Measurements from ENCODE around the gene POLD2.

POLD2 gene

GRCh38 chr7:44077681-44078091 is 45.7 kb downstream of the POLD2 start:
- no peak for TF ChIP-seq POLR2AphosphoS5 (IDR thresholded peaks at IDR 0.05; ENCODE audit: low read depth, low read length)
- TF ChIP-seq FOXP2 (optimal IDR thresholded peaks at IDR 0.05; ENCODE audit: borderline replicate concordance, extremely low read depth, extremely low read length, insufficient read depth) = no peak
- TF ChIP-seq TAF1 (IDR thresholded peaks at IDR 0.05; ENCODE audit: borderline replicate concordance, insufficient read depth, low read length) = no peak
- TF ChIP-seq, protein P1, sequence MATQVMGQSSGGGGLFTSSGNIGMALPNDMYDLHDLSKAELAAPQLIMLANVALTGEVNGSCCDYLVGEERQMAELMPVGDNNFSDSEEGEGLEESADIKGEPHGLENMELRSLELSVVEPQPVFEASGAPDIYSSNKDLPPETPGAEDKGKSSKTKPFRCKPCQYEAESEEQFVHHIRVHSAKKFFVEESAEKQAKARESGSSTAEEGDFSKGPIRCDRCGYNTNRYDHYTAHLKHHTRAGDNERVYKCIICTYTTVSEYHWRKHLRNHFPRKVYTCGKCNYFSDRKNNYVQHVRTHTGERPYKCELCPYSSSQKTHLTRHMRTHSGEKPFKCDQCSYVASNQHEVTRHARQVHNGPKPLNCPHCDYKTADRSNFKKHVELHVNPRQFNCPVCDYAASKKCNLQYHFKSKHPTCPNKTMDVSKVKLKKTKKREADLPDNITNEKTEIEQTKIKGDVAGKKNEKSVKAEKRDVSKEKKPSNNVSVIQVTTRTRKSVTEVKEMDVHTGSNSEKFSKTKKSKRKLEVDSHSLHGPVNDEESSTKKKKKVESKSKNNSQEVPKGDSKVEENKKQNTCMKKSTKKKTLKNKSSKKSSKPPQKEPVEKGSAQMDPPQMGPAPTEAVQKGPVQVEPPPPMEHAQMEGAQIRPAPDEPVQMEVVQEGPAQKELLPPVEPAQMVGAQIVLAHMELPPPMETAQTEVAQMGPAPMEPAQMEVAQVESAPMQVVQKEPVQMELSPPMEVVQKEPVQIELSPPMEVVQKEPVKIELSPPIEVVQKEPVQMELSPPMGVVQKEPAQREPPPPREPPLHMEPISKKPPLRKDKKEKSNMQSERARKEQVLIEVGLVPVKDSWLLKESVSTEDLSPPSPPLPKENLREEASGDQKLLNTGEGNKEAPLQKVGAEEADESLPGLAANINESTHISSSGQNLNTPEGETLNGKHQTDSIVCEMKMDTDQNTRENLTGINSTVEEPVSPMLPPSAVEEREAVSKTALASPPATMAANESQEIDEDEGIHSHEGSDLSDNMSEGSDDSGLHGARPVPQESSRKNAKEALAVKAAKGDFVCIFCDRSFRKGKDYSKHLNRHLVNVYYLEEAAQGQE (IDR thresholded peaks at IDR 0.05; ENCODE audit: insufficient read depth in 1 of 2, low read depth in 2 of 2, low read length in 2 of 2) = no peak
- no peak for TF ChIP-seq SIN3A (IDR thresholded peaks at IDR 0.05; ENCODE audit: borderline replicate concordance, insufficient read depth, low read length)

DNA sequence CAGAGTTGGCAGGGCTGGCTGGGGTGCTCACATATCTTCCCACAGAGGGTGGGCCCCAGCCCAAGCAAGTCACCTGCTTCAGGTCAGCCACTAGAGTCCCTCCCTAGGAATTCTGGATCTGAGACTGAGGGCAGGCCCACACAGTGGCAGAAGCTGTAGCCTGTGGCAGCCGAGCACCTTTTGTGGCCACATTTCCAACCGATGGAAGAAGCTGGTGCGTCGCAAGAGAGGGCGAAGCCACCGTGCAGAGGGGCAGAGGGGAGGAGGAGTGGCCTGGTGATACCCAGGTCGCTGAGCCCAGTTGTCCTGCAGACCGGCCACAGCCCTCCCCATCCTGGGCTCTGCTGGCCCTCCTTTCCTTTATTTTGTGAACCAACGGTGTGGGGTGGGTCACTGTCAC is 46.3 kb downstream of the POLD2 start:
- TF ChIP-seq FOXP2 (optimal IDR thresholded peaks at IDR 0.05; ENCODE audit: borderline replicate concordance, extremely low read depth, extremely low read length, insufficient read depth) (no peak), SIN3A (IDR thresholded peaks at IDR 0.05; ENCODE audit: borderline replicate concordance, insufficient read depth, low read length) (no peak), TAF1 (IDR thresholded peaks at IDR 0.05; ENCODE audit: borderline replicate concordance, insufficient read depth, low read length) (no peak)
- TF ChIP-seq, protein P1 (IDR thresholded peaks at IDR 0.05; ENCODE audit: insufficient read depth in 1 of 2, low read depth in 2 of 2, low read length in 2 of 2) = no peak

DNA sequence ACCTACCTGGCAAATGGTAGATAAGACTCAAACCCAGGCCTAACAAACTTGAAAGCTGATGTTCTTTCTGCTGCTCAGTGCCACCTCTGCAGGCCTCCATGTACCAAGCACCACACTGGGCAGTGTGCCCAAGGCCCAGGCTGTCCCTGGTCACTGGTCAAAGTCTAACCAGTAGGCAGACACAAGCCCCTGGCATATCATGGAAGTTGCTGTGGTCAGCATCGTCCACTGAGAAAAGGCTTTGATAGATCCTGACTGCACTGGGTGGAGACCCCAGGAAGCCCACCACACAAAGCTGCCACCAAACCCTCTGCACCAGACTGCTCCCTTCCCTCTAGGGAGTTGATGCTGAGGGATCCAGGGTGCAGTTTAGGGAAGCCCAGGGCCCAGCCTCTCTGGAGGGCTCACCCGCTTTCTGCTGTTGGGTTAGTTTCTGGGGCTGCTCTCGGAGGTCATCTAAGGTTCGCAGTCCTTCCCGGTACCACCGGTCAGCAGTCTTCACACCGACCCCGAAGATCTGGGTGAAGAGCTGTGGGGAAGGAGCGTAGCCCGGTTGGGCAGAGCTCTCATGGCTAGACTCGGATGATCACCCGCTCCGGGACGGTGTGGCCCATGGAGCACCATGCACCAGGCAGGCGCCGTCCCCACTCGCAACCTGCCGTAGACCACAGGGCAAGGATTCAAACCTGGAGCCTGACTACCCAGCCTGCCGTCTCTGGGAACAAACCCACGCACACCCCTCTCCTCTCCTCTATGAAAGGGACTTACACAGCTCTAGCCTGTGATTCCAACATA is 47.0 kb downstream of the POLD2 start:
- TF ChIP-seq SIN3A (IDR thresholded peaks at IDR 0.05; ENCODE audit: borderline replicate concordance, insufficient read depth, low read length) (no peak), FOXP2 (optimal IDR thresholded peaks at IDR 0.05; ENCODE audit: borderline replicate concordance, extremely low read depth, extremely low read length, insufficient read depth) (no peak), POLR2AphosphoS5 (IDR thresholded peaks at IDR 0.05; ENCODE audit: low read depth, low read length) (no peak), TAF1 (IDR thresholded peaks at IDR 0.05; ENCODE audit: borderline replicate concordance, insufficient read depth, low read length) (no peak)
- TF ChIP-seq, protein P1 (IDR thresholded peaks at IDR 0.05; ENCODE audit: insufficient read depth in 1 of 2, low read depth in 2 of 2, low read length in 2 of 2) = no peak

DNA sequence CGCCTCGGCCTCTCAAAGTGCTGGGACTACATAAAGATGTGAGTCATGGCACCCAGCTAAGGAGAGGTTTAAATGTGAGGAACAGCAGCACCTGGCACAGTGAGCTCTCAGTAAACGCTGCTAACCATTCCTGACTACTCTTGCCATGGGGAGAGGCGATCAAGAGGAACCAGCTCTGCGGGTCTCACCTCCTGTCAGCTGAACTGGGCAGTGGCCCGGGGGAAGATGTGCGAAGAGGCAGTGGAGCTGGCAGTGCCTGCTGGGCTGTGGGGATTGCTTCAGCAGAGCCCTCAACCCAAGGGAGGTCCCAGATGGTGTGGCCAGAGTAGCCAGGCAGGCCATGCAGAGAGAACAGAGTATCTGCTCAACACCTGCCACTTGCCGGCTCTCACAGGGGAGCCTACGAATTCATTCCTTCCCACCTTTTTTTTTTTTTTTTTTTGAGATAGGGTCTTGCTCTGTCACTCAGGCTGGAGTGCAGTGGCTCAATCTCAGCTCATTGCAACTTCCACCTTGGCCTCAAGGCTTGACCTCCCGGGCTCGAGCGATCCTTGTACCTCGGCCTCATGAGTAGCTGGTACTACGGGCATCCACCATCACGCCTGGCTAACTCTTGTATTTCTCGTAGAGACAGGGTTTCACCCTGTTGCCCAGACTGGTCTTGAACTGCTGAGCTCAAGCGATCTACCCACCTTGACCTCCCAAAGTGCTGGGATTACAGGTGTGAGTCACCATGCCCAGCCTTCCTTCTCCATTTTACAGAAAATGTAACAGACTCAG is 47.9 kb downstream of the POLD2 start:
- TF ChIP-seq FOXP2 (optimal IDR thresholded peaks at IDR 0.05; ENCODE audit: borderline replicate concordance, extremely low read depth, extremely low read length, insufficient read depth) (no peak), POLR2AphosphoS5 (IDR thresholded peaks at IDR 0.05; ENCODE audit: low read depth, low read length) (no peak), SIN3A (IDR thresholded peaks at IDR 0.05; ENCODE audit: borderline replicate concordance, insufficient read depth, low read length) (no peak), TAF1 (IDR thresholded peaks at IDR 0.05; ENCODE audit: borderline replicate concordance, insufficient read depth, low read length) (no peak)
- TF ChIP-seq, protein P1 (IDR thresholded peaks at IDR 0.05; ENCODE audit: insufficient read depth in 1 of 2, low read depth in 2 of 2, low read length in 2 of 2) = no peak
